HG03103 (cell line): ENCODE measurements around the gene DISC1.
A peak's percentile ranks its signal among the peaks of the same experiment; 100 is the strongest.

Experiments used
- ATAC-seq: cut with Tn5 transposase; IDR thresholded peaks from one replicate; pipeline ENCODE4 v1.9.1; 2021; ENCODE audit warnings: low read depth; ENCODE audit not compliant: unreplicated experiment

Gene DISC1

DNA sequence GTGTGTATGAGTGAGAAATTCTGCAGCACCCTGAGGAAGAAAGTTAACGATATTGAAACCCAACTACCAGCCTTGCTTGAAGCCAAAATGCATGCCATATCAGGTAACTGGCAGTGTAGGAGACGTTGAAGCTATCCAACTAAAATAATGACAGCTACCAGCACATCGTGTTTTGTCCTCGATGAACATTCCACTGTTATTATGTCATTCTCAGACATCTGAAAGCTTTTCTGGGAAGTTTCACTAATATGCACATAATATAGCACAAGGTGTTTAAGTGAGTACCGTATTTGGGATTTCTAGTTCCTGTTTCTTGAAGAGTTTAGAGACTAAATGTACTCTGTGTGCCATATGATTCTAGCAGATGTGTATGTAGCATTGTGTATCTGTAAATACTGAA is 173.5 kb downstream of the DISC1 start:
- no peak for ATAC-seq

DNA sequence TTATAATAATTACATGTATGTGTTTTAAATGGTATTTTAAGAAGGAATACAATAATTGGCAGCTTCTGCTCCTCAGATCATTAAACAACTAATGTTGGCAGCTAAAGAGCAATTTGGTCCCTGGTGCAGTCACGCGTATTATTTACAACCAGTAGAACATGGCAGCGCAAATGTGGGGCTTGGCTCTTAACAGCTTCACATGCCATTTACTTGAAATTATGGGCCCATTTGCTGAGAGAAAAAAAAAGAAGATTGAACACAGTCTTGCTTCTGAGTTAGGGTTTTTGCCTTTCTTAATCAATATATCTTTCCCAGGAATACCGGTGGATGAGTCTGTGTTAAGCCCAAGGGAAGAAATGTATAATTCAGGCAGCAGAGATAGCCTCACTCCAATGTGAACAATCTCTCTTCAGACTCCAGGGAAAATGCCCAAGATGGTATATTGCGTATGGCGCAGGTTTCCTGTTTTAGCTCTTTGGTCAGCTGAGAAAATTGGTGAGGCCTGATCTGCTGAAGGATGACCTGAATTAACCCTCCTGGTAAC is 174.5 kb downstream of the DISC1 start:
- no peak for ATAC-seq

DNA sequence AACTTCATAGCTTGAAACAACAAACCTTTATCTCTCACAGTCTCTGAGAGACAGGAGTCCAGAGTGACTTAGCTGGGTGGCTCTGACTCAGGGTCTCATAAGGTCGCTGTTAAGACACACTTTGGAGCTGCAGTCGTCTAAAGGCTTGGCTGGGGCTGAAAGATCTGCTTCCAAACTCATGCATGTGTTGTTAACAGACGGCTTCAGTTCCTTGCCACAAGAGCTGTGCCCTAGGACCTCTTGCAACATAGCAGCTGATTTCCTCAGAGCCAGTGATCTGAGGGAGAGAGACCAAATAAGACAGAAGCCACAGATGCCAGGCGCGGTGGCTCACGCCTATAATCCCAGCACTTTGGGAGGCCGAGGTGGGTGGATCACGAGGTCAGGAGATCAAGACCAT is 176.8 kb downstream of the DISC1 start:
- no peak for ATAC-seq

DNA sequence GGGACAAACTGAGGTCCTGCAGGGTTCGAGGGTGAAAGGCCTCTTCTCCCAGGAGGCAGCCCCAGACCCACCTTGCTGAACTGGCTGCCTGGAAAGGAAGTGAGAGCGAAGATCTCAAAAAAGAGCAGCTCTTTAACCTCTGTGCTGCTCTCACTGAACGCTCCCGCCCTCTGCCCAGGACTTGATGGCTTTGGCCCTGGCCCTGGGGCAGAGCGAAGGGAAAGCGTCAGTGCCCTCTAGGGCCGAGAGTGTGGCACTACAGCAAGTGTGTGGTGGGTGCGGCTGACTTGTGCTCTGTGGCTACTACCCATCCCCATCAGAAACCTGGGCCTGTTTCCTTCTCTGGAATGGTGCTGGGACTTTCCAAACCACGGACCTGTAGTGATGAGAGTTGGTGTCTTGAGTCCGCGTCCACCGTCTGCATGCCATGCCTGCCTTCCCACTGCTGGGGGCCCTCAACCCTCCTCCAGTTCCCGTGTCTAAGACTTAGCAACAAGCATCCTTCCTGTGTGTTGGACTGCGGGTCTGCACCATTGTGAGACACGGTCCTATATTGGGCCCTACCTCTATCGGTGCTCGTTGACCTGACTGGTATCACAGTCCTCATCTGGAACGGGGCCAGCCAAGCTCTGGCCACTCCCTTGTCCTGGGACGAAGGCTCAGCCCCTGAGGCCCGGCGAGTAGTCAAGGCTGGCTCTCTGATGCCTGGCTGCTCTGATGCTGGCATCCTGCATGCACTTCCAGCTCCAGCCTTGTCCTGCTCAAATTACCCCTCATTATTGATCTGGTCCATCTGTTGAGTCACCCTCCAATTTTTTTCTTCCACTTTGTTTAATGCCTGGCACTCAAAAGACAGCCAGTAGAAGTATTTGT is 180.3 kb downstream of the DISC1 start:
- ATAC-seq, result peak; percentile 93

GRCh38 chr1:231807541-231807940 is 181.0 kb downstream of the DISC1 start:
- ATAC-seq, result no peak

DNA sequence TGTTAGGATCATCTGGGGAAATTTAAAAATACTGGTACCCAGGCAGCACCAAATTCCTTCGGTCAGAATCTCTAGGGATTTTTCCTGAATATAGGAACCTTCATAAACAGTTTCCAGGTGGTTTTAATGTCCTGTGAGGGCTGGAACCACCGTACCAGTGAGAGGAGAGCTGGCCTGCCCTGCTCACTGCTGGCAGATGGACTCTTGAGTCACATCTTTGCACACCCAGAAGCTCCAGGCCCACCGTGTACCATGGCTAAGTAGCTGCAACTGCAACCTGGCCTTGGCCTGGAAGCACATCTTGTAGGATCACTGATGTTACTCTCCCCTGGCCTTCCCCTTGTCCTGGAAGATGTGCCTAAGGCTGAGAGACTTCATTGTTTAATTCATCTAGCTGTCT is 181.5 kb downstream of the DISC1 start:
- ATAC-seq, result no peak

- no peak for ATAC-seq
Measured at GRCh38 chr1:231808990-231809389, 182.4 kb downstream of the DISC1 start.

GRCh38 chr1:231810415-231810814 is 183.8 kb downstream of the DISC1 start:
- no peak for ATAC-seq

- ATAC-seq, result no peak
Measured at GRCh38 chr1:231814021-231814420, 187.4 kb downstream of the DISC1 start.

DNA sequence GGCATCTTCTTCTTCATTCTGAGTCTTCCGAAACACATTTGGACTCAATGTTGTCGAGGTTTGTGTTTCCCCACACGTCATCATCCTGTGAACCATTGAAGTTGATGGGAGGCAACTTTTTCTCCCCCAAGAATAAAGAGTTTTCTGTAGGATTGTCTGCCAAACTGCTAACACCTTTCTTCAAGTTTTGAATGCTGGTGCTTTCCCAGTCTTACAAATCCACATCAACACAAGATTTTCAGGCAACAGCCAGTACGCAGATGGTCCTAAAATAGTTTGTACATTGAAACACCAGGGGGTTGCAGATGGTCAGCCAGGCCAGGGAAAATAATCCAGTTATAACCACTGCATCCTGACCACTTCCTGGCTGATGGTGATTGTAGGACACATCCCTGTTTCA is 187.9 kb downstream of the DISC1 start:
- ATAC-seq, result no peak

DNA sequence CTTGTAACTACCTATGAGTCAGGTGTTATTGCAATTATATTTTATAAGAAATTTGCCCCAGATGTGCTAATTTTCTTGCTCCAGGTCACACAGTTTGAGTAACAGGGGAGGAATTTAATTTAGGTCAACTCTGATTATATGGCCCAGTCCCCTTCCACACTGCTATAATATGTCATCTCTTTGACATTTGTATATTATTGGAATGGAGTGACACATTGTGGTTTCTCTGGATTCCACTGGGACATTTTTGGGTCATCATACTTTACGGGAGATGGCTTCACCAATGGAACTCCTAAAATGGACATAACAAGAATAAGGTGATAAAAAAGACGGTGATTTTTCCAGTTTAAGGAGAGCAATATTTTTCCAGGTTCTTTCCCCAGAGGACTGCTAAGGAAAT is 191.2 kb downstream of the DISC1 start:
- no peak for ATAC-seq

- no peak for ATAC-seq
Measured at GRCh38 chr1:231818337-231818736, 191.7 kb downstream of the DISC1 start.

DNA sequence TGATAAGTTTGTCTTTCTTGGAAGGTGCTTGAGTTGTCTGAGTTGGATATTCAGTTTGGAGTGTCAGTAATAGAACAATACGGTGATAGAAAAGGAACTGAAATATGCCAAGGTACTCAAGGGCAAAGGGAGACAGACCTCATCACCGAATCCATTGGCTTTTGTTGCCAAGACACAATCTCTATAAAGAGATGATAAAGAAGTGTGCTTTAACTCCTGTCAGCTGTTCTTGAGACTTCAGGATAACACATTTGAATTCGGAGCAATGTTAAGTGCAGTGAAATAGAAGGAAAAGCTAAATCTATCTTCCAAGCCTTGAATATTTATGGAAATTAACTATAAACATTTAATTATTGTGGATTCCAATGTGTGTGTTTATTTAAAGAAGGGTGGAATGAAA is 194.7 kb downstream of the DISC1 start:
- ATAC-seq, result no peak

- no peak for ATAC-seq
Measured at GRCh38 chr1:231822041-231822440, 195.5 kb downstream of the DISC1 start.

DNA sequence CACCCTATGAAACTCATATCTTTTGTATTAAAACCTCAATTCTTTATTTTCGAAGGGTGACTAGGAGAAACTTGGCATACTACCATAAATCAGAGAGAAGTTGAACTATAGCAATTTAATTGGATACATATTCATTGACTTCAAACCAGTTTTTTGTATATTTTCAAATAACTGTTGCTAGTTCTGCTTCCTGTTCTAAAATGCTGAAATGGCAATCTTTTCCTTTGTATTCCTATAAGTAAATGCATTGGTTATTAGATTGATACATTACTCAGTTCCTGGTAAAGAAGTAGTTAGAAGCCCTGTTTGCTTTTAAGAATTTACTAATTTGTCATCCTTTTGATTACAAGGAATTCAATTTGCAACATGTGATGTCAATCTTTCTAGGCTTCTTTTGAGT is 200.0 kb downstream of the DISC1 start:
- ATAC-seq, result no peak

DNA sequence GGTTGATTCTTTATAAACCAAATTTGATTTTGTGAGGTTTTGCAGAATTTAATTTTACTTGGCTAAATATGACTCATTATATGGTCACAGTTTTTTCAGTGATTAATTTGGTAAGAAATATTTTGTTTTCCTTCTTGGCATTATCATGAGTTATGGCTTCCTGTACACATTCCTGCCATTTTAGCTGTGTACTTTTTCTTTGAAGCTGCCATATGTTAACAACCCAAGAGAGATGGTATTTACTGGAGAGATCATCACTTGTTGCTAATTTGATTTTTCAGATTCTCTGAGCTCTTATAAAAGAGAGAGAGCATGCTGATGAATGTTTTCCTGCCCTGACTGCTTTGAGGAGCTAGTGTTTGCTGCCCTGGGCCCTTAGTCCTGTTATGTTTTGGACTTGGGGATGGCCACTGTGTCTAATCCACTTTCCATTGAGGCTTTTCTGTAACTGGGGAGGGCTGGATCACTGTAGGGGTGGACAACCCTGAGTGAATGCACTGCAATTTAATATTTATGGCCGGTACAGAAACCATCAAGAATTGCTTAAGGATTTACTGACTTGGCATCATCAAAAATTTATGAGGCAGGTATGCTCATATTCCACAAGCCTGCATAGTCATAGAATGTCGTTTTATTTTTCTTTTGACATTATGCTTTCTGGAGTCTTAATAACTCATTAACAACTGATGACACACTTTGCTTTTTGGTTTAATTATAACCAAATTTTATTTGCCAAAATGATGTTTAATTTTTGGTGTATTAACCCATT is 200.9 kb downstream of the DISC1 start:
- no peak for ATAC-seq

GRCh38 chr1:231828182-231828920 is 201.8 kb downstream of the DISC1 start:
- ATAC-seq, result no peak

DNA sequence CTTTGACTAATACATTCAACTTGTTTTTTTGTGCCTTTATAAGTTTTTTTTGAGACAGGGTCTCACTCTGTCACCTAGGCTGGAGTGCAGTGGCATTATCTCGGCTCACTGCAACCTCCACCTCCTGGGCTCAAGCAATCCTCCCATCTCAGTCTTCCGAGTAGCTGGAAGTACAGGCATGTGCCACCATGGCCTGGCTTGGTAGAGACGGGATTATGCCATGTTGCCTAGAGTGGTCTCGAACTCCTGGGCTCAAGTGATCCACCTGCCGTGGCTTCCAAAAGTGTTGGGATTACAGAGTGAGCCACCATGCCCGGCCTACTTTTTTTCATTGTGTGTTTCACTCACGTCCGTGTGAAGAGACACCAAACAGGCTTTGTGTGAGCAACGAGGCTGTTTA is 202.7 kb downstream of the DISC1 start:
- no peak for ATAC-seq

GRCh38 chr1:231836227-231836893 is 209.8 kb downstream of the DISC1 start:
- no peak for ATAC-seq

DNA sequence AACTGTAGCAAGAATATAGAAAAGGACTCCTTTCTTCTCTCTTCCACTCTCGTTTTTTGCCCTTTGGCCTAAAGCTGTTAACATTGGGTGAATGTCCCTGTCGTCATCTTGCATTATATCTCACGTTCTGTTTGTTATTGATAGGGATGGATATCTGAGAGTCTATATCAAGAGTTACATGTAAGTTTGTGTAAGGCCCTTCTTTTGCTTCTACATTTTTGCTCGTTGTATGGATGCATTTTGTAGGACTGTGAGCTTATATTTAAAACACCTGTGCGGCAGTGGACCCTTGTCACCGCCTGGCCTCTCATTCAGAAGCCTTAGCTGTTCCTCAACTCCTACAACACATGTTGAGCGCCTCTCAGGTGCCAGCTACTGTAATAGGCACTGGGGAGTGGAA is 211.9 kb downstream of the DISC1 start:
- no peak for ATAC-seq
